ENCODE data around the gene P2RY6.
A peak's percentile ranks its signal among the peaks of the same experiment; 100 is the strongest.

The P2RY6 gene

DNA sequence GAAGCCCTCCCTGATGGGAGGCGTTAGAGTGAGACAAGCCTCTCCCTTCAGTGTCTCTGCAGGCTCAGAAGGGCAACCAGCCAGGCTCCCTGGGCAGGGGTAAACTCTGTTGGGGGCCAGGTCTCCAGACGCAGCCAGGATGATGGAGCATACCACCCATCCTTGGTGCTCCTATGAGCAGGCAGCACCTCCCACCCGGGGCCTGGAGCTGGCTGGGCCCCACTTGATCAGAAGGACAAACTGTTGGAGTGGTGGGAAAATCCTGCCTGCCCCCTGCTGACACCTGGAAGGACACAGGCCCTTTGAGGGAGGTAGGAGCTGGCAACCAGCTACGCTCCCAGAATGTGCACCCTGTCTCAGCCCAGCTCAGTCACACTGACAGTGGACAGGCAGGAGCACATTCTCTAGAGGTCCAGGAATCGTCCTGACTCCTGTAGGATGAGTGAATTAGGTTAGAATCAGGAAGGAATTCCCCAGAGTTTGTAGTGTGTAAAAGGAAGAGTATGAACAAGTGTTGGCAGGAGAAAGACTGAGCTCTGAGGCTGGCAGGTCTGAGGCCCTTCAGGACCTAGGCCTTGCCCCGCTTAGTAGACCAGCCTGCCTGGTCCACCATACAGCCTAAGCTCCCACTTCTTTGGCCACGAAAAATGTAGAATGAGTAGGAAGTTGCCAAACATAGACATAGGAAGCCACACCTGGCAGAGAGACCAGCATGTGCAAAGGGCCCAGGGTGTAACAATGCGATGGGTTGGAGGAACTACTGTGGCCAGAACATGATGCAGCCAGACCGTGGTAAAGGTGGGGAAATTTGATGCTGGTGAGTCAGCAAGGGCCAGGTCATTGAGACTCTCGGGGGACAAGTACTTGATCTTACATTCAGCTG is 55.0 kb downstream of the P2RY6 start:
- TF ChIP-seq EZH2phosphoT487 (IDR thresholded peaks at IDR 0.05; ENCODE audit: borderline replicate concordance) = no peak
- TF ChIP-seq, protein P1, sequence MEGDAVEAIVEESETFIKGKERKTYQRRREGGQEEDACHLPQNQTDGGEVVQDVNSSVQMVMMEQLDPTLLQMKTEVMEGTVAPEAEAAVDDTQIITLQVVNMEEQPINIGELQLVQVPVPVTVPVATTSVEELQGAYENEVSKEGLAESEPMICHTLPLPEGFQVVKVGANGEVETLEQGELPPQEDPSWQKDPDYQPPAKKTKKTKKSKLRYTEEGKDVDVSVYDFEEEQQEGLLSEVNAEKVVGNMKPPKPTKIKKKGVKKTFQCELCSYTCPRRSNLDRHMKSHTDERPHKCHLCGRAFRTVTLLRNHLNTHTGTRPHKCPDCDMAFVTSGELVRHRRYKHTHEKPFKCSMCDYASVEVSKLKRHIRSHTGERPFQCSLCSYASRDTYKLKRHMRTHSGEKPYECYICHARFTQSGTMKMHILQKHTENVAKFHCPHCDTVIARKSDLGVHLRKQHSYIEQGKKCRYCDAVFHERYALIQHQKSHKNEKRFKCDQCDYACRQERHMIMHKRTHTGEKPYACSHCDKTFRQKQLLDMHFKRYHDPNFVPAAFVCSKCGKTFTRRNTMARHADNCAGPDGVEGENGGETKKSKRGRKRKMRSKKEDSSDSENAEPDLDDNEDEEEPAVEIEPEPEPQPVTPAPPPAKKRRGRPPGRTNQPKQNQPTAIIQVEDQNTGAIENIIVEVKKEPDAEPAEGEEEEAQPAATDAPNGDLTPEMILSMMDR (conservative IDR thresholded peaks at IDR 0.05; ENCODE audit: low read length) = no peak
- H3K4me3 ChIP-seq (ENCODE audit: low read length, poor library complexity, severe bottlenecking) = no peak overlapping the region
- peaks cover 43% of the 10 kb centered on the region for H3K4me1 ChIP-seq (ENCODE audit: insufficient read depth, low read length, poor library complexity, severe bottlenecking)
- no peak overlapping the region for H2AFZ ChIP-seq (ENCODE audit: low read length)
- H3K9me3 ChIP-seq (ENCODE audit: insufficient read depth, low read depth, low read length) = no peaks in the 10 kb centered on the region
- H3F3A ChIP-seq (ENCODE audit: low read depth) = no peaks in the 10 kb centered on the region
- H3K9me2 ChIP-seq (replicated peaks; ENCODE audit: low read depth, low read length) = no peaks in the 10 kb centered on the region
- no peaks in the 10 kb centered on the region for H4K20me1 ChIP-seq (ENCODE audit: insufficient read depth, low read length, poor library complexity, severe bottlenecking)
- no peak overlapping the region for H3K4me2 ChIP-seq (ENCODE audit: low read depth, low read length, poor library complexity, severe bottlenecking)
- H3K9ac ChIP-seq (ENCODE audit: low read depth, low read length, poor library complexity, severe bottlenecking) = no peak overlapping the region
- H3K27me3 ChIP-seq (ENCODE audit: insufficient read depth, low read length, poor library complexity, severe bottlenecking) = no peaks in the 10 kb centered on the region
- no peaks in the 10 kb centered on the region for H3K36me3 ChIP-seq (ENCODE audit: insufficient read depth, low read length)
- H3K79me2 ChIP-seq (ENCODE audit: insufficient read depth, low read length) = no peaks in the 10 kb centered on the region

DNA sequence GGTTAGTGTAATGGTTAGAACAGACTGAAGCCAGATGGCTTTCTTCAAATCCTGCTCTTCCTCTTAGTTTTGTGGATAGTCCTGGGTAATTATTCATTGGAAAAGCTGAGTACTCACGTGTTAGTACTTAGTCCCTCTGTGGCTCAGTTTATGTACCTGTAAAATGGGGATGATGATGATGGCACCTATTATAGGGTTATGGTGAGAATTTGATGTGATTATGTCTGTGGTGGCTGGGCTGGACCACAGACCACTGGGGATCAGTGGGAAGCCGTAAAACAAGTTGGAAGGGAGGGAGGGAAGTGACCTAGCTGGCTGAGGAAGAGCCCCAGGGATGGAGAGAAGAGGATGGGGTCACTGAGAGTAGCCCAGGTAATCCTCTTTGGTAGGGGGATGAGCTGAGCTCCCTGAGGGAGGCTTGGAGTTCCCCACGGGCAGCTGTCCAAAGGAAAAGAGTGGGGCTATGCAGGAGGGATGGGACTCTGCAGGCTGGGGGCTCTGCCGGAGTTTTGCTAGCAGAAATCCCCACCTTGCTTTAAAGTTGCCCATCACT is 55.8 kb downstream of the P2RY6 start:
- Histone ChIP-seq H2AFZ (ENCODE audit: low read length) (no peak overlapping the region), H3K79me2 (ENCODE audit: insufficient read depth, low read length) (no peaks in the 10 kb centered on the region), H3K4me2 (ENCODE audit: low read depth, low read length, poor library complexity, severe bottlenecking) (no peak overlapping the region), H3K9me3 (ENCODE audit: insufficient read depth, low read depth, low read length) (no peaks in the 10 kb centered on the region), H3F3A (ENCODE audit: low read depth) (no peaks in the 10 kb centered on the region), H3K9ac (ENCODE audit: low read depth, low read length, poor library complexity, severe bottlenecking) (no peak overlapping the region), H4K20me1 (ENCODE audit: insufficient read depth, low read length, poor library complexity, severe bottlenecking) (no peaks in the 10 kb centered on the region), H3K4me1 (ENCODE audit: insufficient read depth, low read length, poor library complexity, severe bottlenecking) (peaks cover 36% of the 10 kb centered on the region), H3K36me3 (ENCODE audit: insufficient read depth, low read length) (no peaks in the 10 kb centered on the region), H3K27me3 (ENCODE audit: insufficient read depth, low read length, poor library complexity, severe bottlenecking) (no peaks in the 10 kb centered on the region), H3K9me2 (replicated peaks; ENCODE audit: low read depth, low read length) (no peaks in the 10 kb centered on the region), H3K4me3 (ENCODE audit: low read length, poor library complexity, severe bottlenecking) (no peak overlapping the region)
- TF ChIP-seq EZH2phosphoT487 (IDR thresholded peaks at IDR 0.05; ENCODE audit: borderline replicate concordance) = no peak

DNA sequence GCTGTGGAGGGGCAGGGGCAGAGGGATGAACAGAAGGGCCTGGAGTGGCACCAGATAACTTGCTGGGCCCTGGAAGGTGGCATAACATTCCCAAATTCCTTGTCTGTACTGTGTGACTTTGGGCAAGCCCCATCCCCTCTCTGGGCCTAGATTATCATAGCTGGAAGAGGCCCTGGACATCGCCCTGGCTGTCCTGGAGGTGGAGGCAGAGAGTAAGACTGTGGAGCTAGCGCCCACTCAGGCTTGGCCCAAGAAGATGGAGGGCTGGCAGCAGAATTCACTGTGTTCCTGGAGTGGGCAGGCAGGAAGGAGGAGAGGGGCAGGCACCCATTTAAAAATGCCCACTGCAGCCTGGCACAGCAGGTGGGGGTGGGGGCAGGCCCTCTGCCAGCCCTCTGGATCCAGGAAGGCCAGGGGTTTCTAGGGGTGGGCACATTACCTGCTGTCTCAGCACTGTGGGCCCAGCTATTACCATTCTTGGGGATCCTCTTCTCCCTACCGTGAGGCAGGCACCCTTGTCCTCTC is 58.5 kb downstream of the P2RY6 start:
- no peaks in the 10 kb centered on the region for H3K9me2 ChIP-seq (replicated peaks; ENCODE audit: low read depth, low read length)
- no peaks in the 10 kb centered on the region for H3F3A ChIP-seq (ENCODE audit: low read depth)
- no peaks in the 10 kb centered on the region for H3K27me3 ChIP-seq (ENCODE audit: insufficient read depth, low read length, poor library complexity, severe bottlenecking)
- no peak overlapping the region for H3K4me3 ChIP-seq (ENCODE audit: low read length, poor library complexity, severe bottlenecking)
- no peaks in the 10 kb centered on the region for H4K20me1 ChIP-seq (ENCODE audit: insufficient read depth, low read length, poor library complexity, severe bottlenecking)
- H3K36me3 ChIP-seq (ENCODE audit: insufficient read depth, low read length) = no peaks in the 10 kb centered on the region
- peaks cover 32% of the 10 kb centered on the region for H3K4me1 ChIP-seq (ENCODE audit: insufficient read depth, low read length, poor library complexity, severe bottlenecking)
- H3K9ac ChIP-seq (ENCODE audit: low read depth, low read length, poor library complexity, severe bottlenecking) = peak overlapping the region; percentile 19
- H3K4me2 ChIP-seq (ENCODE audit: low read depth, low read length, poor library complexity, severe bottlenecking) = no peak overlapping the region
- no peak for TF ChIP-seq EZH2phosphoT487 (IDR thresholded peaks at IDR 0.05; ENCODE audit: borderline replicate concordance)
- TF ChIP-seq, protein P1 (conservative IDR thresholded peaks at IDR 0.05; ENCODE audit: low read length) = peak; percentile 54
- no peaks in the 10 kb centered on the region for H3K79me2 ChIP-seq (ENCODE audit: insufficient read depth, low read length)
- H3K9me3 ChIP-seq (ENCODE audit: insufficient read depth, low read depth, low read length) = no peaks in the 10 kb centered on the region
- H2AFZ ChIP-seq (ENCODE audit: low read length) = no peak overlapping the region
